SKM-1 (cell line): Measurements from ENCODE around the gene WASL.
A peak's percentile ranks its signal among the peaks of the same experiment; 100 is the strongest.
"Not testable (repeated sequence)": the region's sequence is repeated elsewhere in the genome, so short reads cannot be mapped to it uniquely, and the experiment has no call there.

ENCODE experiments used
- DNase-seq: peaks from one replicate; lab custom pipeline; 2025; ENCODE audit not compliant: unreplicated experiment; lab: John Stamatoyannopoulos, UW

Gene WASL

GRCh38 chr7:123748734-123749536 is at the start of gene WASL:
Gene WASL, minus strand, starts transcription at chr7:123749003. Its CDS starts 269 bp downstream, at chr7:123748734.
- DNase-seq: peak; percentile 58

GRCh38 chr7:123797673-123798531 is 49.1 kb upstream of the WASL start:
- DNase-seq: peak; percentile 14

GRCh38 chr7:123796568-123796967 is 47.8 kb upstream of the WASL start:
- DNase-seq: no peak

GRCh38 chr7:123795917-123796316 is 47.1 kb upstream of the WASL start:
- no peak for DNase-seq

GRCh38 chr7:123795116-123795515 is 46.3 kb upstream of the WASL start:
- not testable (repeated sequence) for DNase-seq

GRCh38 chr7:123792547-123792946 is 43.7 kb upstream of the WASL start:
- DNase-seq: no peak

GRCh38 chr7:123791001-123791400 is 42.2 kb upstream of the WASL start:
- DNase-seq: no peak

- DNase-seq: no peak
Measured at GRCh38 chr7:123789817-123790216, 41.0 kb upstream of the WASL start.

GRCh38 chr7:123789206-123789784 is 40.5 kb upstream of the WASL start:
- no peak for DNase-seq

- DNase-seq: no peak
Measured at GRCh38 chr7:123788584-123788983, 39.8 kb upstream of the WASL start.

- DNase-seq: no peak
Measured at GRCh38 chr7:123787220-123788007, 38.6 kb upstream of the WASL start.

- DNase-seq: no peak
Measured at GRCh38 chr7:123784263-123784662, 35.5 kb upstream of the WASL start.

- DNase-seq: no peak
Measured at GRCh38 chr7:123783820-123784219, 35.0 kb upstream of the WASL start.

GRCh38 chr7:123782071-123782798 is 33.4 kb upstream of the WASL start:
- no peak for DNase-seq

- not testable (repeated sequence) for DNase-seq
Measured at GRCh38 chr7:123780472-123780871, 31.7 kb upstream of the WASL start.

- DNase-seq: no peak
Measured at GRCh38 chr7:123774496-123774895, 25.7 kb upstream of the WASL start.

- no peak for DNase-seq
Measured at GRCh38 chr7:123773481-123773880, 24.7 kb upstream of the WASL start.

GRCh38 chr7:123772652-123773051 is 23.8 kb upstream of the WASL start:
- no peak for DNase-seq

GRCh38 chr7:123771846-123772245 is 23.0 kb upstream of the WASL start:
- no peak for DNase-seq

GRCh38 chr7:123771256-123771655 is 22.5 kb upstream of the WASL start:
- no peak for DNase-seq
